ENCODE measurements around the gene IRS2. TPM values are rescaled to one million over a fixed set of nuclear protein-coding genes. Genes with fewer than 3 reads are reported as not detected.

Gene IRS2
- total and polyA plus RNA-seq, 3 donors from 2014 or later, result 6.9 to 33.4 (median 23.9) TPM

DNA sequence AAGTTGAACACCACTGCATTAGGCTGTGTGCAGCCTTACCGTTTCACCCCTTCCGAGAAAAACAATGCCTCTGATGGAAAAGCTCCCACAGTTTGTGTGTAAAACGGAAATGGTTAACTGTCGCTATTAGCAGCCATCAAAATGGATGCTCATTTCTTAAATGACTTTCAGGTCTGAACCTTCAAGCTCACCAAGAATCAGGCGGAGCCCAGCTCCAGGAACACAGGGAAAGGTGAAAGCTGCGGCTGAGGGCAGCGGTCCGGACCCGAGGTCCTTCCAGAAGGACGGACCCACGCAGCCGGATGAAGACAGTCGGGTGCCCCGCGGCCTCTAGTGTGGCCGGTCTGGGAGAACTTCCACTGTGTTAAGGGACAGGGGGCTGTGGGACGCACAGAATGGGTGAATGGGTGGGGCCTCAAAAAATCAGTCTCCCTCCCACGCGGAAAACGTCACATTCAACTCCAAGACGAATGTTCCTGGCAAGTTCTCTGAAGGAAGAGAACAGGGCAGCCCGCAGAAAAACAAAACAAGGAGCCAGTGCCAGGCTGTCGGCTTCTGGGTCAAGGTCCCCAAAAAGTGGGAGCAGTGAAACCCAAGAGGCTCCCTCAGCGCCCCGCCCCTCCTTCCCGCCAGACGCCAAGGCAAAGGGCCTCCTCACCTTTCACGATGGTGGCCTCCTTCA is 4.9 kb downstream of the IRS2 start:
- TF ChIP-seq CTCF (IDR thresholded peaks at IDR 0.05) (no peak), POLR2A (IDR thresholded peaks at IDR 0.05) (no peak)
- peak overlapping the region; percentile 27 to 70 for H3K27ac ChIP-seq
- DNase-seq, result peak; percentile 66
- no peaks in the 10 kb centered on the region for H3K36me3 ChIP-seq (ENCODE audit: low read depth, missing control alignments)
- intact Hi-C loops (cut with DNase I; ENCODE audit: low total_unique reads), result loop anchor here (10.0 kb wide), 2 partner anchors 637 to 827 kb away; no protein-coding TSS in a partner anchor
- peak overlapping the region; percentile 40 to 81 for H3K4me3 ChIP-seq
- no peaks in the 10 kb centered on the region for H3K9me3 ChIP-seq
- H3K4me1 ChIP-seq, result peaks cover 36% of the 10 kb centered on the region
- H3K27me3 ChIP-seq, result no peaks in the 10 kb centered on the region
- 20 to 21% methylated on average over 24 to 28 of the region's 28 CpGs for WGBS, 2 donors

- Histone ChIP-seq H3K27me3 (no peaks in the 10 kb centered on the region), H3K9me3 (no peaks in the 10 kb centered on the region), H3K36me3 (ENCODE audit: low read depth, missing control alignments) (no peaks in the 10 kb centered on the region), H3K4me1 (peaks cover 37% of the 10 kb centered on the region), H3K4me3 (peak overlapping the region; percentile 40 to 81), H3K27ac (peak overlapping the region; percentile 27 to 70)
- TF ChIP-seq CTCF (IDR thresholded peaks at IDR 0.05) (no peak), POLR2A (IDR thresholded peaks at IDR 0.05) (no peak)
- DNase-seq, result no peak
- 26 to 41% methylated on average over 5 to 11 of the region's 11 CpGs for WGBS, 2 donors
- intact Hi-C loops (cut with DNase I; ENCODE audit: low total_unique reads), result loop anchor here (10.0 kb wide), 2 partner anchors 636 to 826 kb away; no protein-coding TSS in a partner anchor
These were observed 5.5 kb downstream of the IRS2 start for GRCh38 chr13:109780845-109781383.

- no peaks in the 10 kb centered on the region for H3K36me3 ChIP-seq (ENCODE audit: low read depth, missing control alignments)
- peak overlapping the region in 1 of 2 donors; percentile 18 for H3K27ac ChIP-seq
- TF ChIP-seq POLR2A (IDR thresholded peaks at IDR 0.05), result no peak
- TF ChIP-seq CTCF (IDR thresholded peaks at IDR 0.05), result no peak
- no peaks in the 10 kb centered on the region for H3K9me3 ChIP-seq
- no peaks in the 10 kb centered on the region for H3K27me3 ChIP-seq
- peaks cover 37% of the 10 kb centered on the region for H3K4me1 ChIP-seq
- intact Hi-C loops (cut with DNase I; ENCODE audit: low total_unique reads), result loop anchor here (10.0 kb wide), 2 partner anchors 635 to 825 kb away; no protein-coding TSS in a partner anchor
- H3K4me3 ChIP-seq, result peak overlapping the region in 1 of 2 donors; percentile 40
- 64 to 77% methylated on average over 7 of the region's 7 CpGs for WGBS, 2 donors
- DNase-seq, result no peak
These were observed 6.4 kb downstream of the IRS2 start for GRCh38 chr13:109779876-109780510.

DNA sequence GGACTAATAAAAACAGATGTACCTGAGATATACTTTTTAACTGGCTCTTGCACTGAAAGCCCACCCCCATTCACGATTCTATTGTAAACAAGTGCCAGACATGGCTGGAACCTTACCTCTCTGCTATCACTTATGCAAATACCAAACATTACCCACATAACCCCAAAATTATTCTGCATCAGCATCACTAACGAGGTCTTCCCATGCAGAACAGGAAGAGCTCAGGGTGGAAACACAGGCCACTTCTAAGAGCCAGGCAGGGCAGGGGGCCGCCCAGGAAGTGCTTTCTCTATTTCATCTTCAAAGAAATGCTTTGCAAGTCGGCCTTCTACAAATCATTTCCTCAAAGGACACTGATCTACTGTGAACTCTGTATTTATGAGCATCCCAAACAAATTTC is 7.3 kb downstream of the IRS2 start:
- Histone ChIP-seq H3K4me3 (no peak overlapping the region), H3K27ac (no peak overlapping the region), H3K4me1 (peaks cover 37% of the 10 kb centered on the region), H3K27me3 (no peaks in the 10 kb centered on the region), H3K9me3 (no peaks in the 10 kb centered on the region), H3K36me3 (ENCODE audit: low read depth, missing control alignments) (no peaks in the 10 kb centered on the region)
- TF ChIP-seq CTCF (IDR thresholded peaks at IDR 0.05) (no peak), POLR2A (IDR thresholded peaks at IDR 0.05) (no peak)
- no peak for DNase-seq
- 65 to 68% methylated on average over 4 of the region's 4 CpGs for WGBS, 2 donors
- intact Hi-C loops (cut with DNase I; ENCODE audit: low total_unique reads), result no loop called here

Data from testis (tissue), 3 donors.